HG02678 (cell line): Measurements from ENCODE around the gene ITFG2.

Experiments used
- ATAC-seq: cut with Tn5 transposase; IDR thresholded peaks from one replicate; pipeline ENCODE4 v1.9.1; 2021; ENCODE audit warnings: mild to moderate bottlenecking, moderate library complexity; ENCODE audit not compliant: unreplicated experiment

ITFG2 gene

DNA sequence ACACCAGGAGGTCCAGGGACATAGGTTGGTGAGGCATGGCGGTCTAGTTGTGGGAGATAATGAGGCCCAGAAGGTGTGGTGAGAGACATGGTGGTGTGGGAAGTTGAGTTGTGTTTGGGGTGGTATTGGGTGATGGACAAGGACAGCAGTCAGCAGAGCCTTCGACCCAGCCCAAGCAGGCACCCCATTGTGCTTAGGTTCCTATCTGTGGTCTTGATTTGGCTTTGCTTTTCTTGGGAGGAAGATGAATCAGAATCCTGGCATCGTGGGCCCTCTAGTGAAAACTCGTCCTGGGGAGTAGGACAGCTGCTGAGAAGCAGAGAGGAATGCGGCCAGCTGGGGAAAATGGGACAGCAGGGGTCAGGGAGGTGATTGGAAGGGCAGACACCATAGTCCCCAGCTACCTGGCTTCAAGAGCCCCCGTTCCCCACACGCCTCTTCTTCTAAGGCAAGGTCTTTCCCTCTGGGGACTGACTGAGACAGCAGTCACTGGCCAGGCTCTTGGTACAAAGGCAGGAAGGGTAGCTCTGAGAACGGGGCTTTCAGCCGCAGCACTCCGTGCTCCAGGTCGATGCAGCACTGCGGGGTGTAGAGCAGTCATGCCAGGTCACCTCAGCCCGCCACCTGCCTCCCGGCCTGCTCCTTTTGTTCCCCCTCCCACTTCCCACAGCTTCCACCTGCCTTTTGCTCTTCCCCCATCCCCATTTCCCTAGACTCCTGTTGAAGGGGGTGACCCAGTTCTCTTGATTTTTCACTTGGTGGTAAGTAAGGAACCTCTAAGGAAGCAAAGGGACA, 14.4 kb downstream of the ITFG2 start:
- no peak for ATAC-seq

DNA sequence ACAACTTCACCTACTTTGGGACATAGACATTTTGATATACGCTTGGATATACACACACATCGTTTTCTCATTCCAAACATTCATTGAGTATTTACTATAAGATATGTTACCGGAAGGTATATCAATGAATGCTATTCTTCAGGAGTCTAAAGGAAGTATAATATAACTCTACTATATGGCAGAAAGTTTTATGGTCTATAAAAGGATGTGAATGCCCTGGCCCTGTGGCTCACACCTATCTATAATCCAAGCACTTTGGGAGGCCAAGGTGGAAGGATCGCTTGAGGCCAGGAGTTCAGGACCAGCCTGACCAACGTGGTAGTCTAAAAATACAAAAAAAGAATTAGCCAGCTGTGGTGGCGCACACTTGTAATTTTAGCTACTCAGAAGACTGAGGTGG, 16.8 kb downstream of the ITFG2 start:
- ATAC-seq, result no peak

- no peak for ATAC-seq
Measured at GRCh38 chr12:2832550-2833127, 20.2 kb downstream of the ITFG2 start.

- no peak for ATAC-seq
Measured at GRCh38 chr12:2833327-2833726, 20.9 kb downstream of the ITFG2 start.

- ATAC-seq, result no peak
Measured at GRCh38 chr12:2833810-2834209, 21.3 kb downstream of the ITFG2 start.

DNA sequence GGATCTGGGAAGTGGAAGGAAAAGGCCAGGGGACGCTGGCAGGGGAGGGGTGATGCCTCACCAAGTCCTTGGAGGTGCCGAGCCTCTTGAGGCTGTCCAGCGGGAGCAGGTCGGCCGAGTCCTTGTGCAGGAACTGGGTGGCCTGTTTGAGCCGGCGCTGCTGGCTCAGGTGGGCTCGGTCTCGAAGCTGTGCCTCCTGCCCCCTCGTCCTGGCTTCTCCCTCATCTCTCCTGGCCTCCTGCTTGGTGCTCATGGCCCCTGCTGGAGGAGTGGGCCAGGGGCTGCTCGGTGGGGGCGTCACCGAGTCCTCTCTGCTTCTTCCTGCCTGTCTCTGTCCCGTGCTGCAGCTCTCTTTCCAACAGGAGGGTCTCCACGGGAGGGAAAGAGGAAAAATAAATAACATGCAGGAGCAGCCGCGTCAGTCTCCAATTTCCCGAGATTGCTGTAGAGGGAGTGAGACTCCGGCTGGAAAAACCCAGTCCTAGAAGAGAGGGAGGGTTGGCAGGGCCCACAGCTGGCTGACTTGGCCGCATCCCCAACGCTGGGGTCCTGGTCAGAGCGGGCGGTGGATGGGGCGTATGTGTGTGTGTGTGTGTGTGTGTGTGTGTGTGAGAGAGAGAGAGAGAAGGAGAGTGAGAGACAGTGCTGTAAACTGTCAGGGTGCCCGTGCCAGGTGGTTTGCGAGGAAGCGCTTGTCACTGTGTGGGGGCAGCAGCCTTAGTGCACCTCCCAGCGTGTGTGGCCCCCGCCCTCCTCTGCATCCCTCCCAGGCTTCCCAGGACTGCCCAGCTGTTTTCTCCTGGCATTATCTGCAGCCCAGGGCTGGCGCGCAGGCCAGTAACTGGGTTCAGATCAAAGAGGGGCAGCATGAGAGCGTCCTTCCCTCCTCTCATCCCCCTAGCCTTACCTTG, 22.4 kb downstream of the ITFG2 start, which contains the start of gene NRIP2:
NRIP2 (minus strand) TSS at position 455 of the 911 bp plus-strand sequence; CDS start at position 403, 52 bp downstream.
- ATAC-seq, result no peak

DNA sequence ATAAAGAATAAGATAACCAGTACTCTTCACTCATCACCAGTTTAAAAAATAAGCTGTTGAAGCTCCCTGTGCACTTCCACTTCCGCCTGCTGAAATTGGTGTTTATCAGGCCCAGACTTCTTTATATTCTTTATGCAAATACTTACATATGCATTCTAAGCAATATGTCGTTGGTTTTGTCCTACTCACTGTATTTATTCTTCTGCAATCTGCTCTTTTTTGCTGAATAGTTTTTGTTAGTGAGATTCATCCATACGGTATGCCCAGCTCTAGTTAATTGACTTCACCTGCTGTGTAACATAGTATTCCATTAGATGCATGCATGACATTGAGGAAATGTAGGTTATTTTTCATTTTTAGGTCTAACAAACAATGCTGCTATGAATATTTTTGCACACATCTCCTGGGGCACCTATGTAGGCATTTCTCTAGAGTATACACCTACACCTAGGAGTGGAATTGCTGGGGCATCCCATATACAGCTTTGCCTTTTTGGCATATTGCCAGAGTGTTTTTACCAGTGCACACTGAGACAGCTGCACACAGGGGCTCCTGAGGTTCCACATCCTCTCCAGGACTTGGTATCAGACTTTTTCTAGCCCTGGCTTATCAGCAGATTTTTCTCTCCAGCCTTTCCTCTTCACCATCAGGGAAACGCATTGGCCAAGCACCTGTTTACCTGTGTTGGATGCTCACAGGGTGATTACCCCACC, 23.4 kb downstream of the ITFG2 start:
- no peak for ATAC-seq

GRCh38 chr12:2836574-2836973, 24.1 kb downstream of the ITFG2 start:
- no peak for ATAC-seq

- no peak for ATAC-seq
Measured at GRCh38 chr12:2841056-2841650, 28.7 kb downstream of the ITFG2 start.

GRCh38 chr12:2842948-2843347, 30.5 kb downstream of the ITFG2 start:
- no peak for ATAC-seq

GRCh38 chr12:2844786-2845185, 32.3 kb downstream of the ITFG2 start:
- ATAC-seq, result no peak

DNA sequence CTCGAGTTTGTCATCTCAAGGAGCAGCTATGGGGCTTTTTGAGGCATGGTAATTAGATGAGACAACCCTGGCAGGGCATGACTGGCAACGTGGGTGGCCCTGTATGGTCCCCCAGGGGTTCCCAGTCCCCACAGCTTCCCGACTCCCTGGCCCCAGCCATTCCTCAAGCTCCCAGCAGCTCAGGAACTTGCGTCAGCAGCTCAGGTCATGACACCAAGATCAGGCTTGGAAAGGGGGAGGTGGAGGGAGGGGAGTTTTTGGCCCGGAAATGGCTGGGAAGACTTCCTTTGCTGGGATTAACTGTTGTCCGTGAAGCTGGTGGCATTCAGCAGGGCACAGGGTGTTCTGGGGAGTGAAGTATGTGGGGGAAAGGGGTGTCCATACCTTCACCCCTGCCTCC, 32.8 kb downstream of the ITFG2 start:
- no peak for ATAC-seq

- no peak for ATAC-seq
Measured at GRCh38 chr12:2851931-2852330, 39.5 kb downstream of the ITFG2 start.

- no peak for ATAC-seq
Measured at GRCh38 chr12:2853626-2854025, 41.2 kb downstream of the ITFG2 start.

- ATAC-seq, result no peak
Measured at GRCh38 chr12:2854669-2855453, 42.4 kb downstream of the ITFG2 start.

- ATAC-seq, result no peak
Measured at GRCh38 chr12:2855546-2855945, 43.1 kb downstream of the ITFG2 start.

DNA sequence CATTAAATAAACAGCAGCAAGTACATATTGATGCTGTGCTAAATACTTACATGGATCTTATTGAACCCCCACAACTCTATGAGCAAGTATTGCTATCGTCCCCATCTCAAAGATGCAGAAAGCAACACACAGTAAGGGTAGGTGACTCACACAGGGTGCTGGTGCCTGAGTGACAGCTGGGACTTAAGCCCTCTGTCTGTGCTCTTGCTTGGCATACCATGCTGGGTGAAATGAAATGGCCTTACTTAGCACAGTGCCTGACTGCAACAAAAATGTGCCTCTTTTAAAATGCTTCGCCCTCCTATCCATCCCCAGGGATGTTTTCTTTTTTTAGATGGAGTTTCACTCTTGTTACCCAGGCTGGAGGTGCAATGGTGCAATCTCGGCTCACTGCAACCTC, 43.6 kb downstream of the ITFG2 start:
- ATAC-seq, result no peak

DNA sequence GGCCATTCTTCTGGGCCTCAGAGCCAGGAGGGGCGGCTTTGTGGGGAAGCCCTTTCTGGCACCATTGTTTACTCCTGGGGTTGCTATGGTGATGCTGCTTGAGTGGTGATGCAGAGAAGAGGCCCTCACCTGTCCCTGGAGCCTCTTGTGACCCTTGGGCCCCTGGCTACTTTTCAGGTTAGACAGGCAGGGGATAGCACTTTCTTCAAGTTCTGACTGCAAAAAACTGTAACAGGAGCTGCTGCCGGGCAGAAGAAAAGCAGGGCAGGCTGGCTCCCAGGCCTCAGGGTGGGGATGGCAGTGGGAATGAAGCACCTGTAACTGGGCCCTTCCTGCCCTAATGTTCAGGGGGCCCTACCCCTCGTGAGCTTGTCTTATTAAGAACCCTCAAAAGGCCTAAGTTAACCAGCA, 44.6 kb downstream of the ITFG2 start, which contains the start of gene TEX52:
TEX52 (minus strand) TSS at position 19 of the 411 bp plus-strand sequence; CDS start at position 6, 13 bp downstream.
- no peak for ATAC-seq

- no peak for ATAC-seq
Measured at GRCh38 chr12:2857576-2857975, 45.1 kb downstream of the ITFG2 start.

DNA sequence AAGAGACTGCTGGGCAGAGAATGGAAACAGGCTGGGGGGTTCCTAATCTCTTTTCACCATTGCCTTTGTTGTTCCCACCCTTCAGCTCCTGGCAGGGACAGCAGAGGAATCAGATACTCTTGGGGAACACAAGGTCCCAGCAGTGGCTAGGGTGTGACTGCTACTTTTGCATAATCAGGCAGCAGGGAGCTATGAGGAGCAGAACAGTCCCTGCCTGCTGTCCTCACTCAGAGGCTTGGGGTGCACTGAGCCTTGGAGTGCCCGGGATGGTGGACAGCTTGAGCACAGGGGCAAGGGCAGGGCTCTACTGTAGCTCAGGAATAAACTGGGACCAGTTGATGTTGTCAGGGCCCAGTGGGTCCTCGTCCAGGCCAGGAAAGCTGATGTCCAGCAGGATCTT, 45.9 kb downstream of the ITFG2 start:
- no peak for ATAC-seq
